ENCODE data around the gene KRT35. TPM values are rescaled to one million over a fixed set of nuclear protein-coding genes. Genes with fewer than 3 reads are reported as not detected.

The KRT35 gene
- total RNA-seq, 2 experiments from 2014 or later = not detected

GRCh38 chr17:41468346-41468745 is 12.6 kb downstream of the KRT35 start:
- Mint-ChIP-seq H3K9me3 (peaks cover 2% of the 10 kb centered on the region), H3K36me3 (no peaks in the 10 kb centered on the region), H3K4me1 (no peaks in the 10 kb centered on the region), H3K4me3 (no peak overlapping the region), H3K27me3 (peaks cover 3% of the 10 kb centered on the region), H3K27ac (no peak overlapping the region)
- DNase-seq = no peak
- POLR2A ChIA-PET = no interaction called here
- ATAC-seq (ENCODE audit: low read depth) = no peak

DNA sequence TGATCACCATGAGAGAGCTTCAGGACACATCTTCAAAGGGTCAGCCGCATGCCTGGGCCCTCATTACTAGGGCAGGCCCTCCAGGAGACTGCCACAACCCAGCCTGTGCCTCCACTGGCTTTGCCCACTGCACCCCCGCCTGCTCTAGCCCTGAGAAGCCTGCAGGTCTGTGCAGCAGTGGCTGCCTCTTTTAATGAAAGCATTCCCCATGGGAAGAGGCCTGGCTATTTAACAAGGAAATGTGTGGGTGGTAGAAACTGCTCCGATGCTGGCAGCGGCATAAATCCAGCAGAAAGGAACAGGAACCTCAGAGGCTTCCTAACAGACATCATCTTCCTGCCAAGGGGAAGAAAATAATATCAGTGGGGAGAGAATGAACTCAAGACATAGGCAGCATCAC is 13.4 kb downstream of the KRT35 start:
- H3K4me3 Mint-ChIP-seq = no peak overlapping the region
- no peaks in the 10 kb centered on the region for H3K36me3 Mint-ChIP-seq
- H3K9me3 Mint-ChIP-seq = peaks cover 2% of the 10 kb centered on the region
- POLR2A ChIA-PET = no interaction called here
- no peak for DNase-seq
- no peak overlapping the region for H3K27ac Mint-ChIP-seq
- ATAC-seq (ENCODE audit: low read depth) = no peak
- peaks cover 3% of the 10 kb centered on the region for H3K27me3 Mint-ChIP-seq
- H3K4me1 Mint-ChIP-seq = no peaks in the 10 kb centered on the region

GRCh38 chr17:41466988-41467387 is 14.0 kb downstream of the KRT35 start, which contains the start of gene KRT32:
Gene KRT32 (minus strand): TSS chr17:41467386. CDS start chr17:41467325, 61 bp downstream.
- Mint-ChIP-seq H3K27me3 (peaks cover 1% of the 10 kb centered on the region), H3K27ac (no peak within 1 kb of the TSS), H3K4me3 (no peak within 1 kb of the TSS), H3K4me1 (no peaks in the 10 kb centered on the region), H3K9me3 (peaks cover 2% of the 10 kb centered on the region), H3K36me3 (no peaks in the 10 kb centered on the region)
- DNase-seq = no peak
- POLR2A ChIA-PET = no interaction called here
- ATAC-seq (ENCODE audit: low read depth) = no peak

GRCh38 chr17:41464682-41465081 is 16.3 kb downstream of the KRT35 start:
- Mint-ChIP-seq H3K36me3 (no peaks in the 10 kb centered on the region), H3K9me3 (peaks cover 2% of the 10 kb centered on the region), H3K4me1 (no peaks in the 10 kb centered on the region)

DNA sequence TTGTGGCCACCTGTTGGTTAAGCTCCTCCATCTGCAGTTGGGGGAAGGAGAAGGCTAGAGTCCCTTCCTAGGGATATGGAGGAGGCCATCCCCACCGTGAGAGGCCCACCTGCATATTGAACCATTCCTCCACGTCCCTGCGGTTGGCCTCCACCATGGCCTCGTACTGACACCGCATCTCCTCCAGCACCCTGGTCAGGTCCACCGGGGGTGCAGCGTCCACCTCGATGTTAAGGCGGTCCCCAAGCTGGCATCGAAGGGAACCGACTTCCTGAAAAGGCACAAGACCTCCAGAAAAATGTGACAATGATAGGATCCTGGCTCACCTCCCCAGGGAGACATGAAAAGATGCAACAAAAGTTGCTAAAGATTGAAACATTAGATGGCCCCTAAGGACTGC is 16.8 kb downstream of the KRT35 start:
- POLR2A ChIA-PET = no interaction called here
- Mint-ChIP-seq H3K4me3 (no peak overlapping the region), H3K4me1 (no peaks in the 10 kb centered on the region), H3K9me3 (peaks cover 2% of the 10 kb centered on the region), H3K27me3 (peaks cover 2% of the 10 kb centered on the region), H3K36me3 (no peaks in the 10 kb centered on the region), H3K27ac (no peak overlapping the region)
- ATAC-seq (ENCODE audit: low read depth) = no peak
- no peak for DNase-seq

More at GRCh38 chr17:41464682-41465081, 16.3 kb downstream of the KRT35 start:
- H3K27me3 Mint-ChIP-seq = peaks cover 2% of the 10 kb centered on the region
- DNase-seq = no peak
- no peak overlapping the region for H3K27ac Mint-ChIP-seq
- POLR2A ChIA-PET = no interaction called here
- no peak overlapping the region for H3K4me3 Mint-ChIP-seq
- ATAC-seq (ENCODE audit: low read depth) = no peak

- Mint-ChIP-seq H3K36me3 (no peaks in the 10 kb centered on the region), H3K27ac (no peak overlapping the region), H3K4me1 (no peaks in the 10 kb centered on the region), H3K27me3 (peaks cover 2% of the 10 kb centered on the region), H3K9me3 (peaks cover 2% of the 10 kb centered on the region), H3K4me3 (no peak overlapping the region)
- POLR2A ChIA-PET = no interaction called here
- ATAC-seq (ENCODE audit: low read depth) = no peak
- DNase-seq = no peak
Measured at GRCh38 chr17:41463746-41464145, 17.2 kb downstream of the KRT35 start.

GRCh38 chr17:41462705-41463104 is 18.2 kb downstream of the KRT35 start:
- no peak for ATAC-seq (ENCODE audit: low read depth)
- H3K36me3 Mint-ChIP-seq = no peaks in the 10 kb centered on the region
- H3K27me3 Mint-ChIP-seq = peaks cover 2% of the 10 kb centered on the region
- no peaks in the 10 kb centered on the region for H3K4me1 Mint-ChIP-seq
- no peak overlapping the region for H3K4me3 Mint-ChIP-seq
- no peaks in the 10 kb centered on the region for H3K9me3 Mint-ChIP-seq
- DNase-seq = no peak
- POLR2A ChIA-PET = no interaction called here
- no peak overlapping the region for H3K27ac Mint-ChIP-seq

GRCh38 chr17:41457676-41458075 is 23.3 kb downstream of the KRT35 start:
- H3K27ac Mint-ChIP-seq = no peak overlapping the region
- no peak for DNase-seq
- ATAC-seq (ENCODE audit: low read depth) = no peak
- no peaks in the 10 kb centered on the region for H3K9me3 Mint-ChIP-seq
- H3K36me3 Mint-ChIP-seq = no peaks in the 10 kb centered on the region
- H3K4me1 Mint-ChIP-seq = no peaks in the 10 kb centered on the region
- no peak overlapping the region for H3K4me3 Mint-ChIP-seq
- peaks cover 2% of the 10 kb centered on the region for H3K27me3 Mint-ChIP-seq
- POLR2A ChIA-PET = no interaction called here

- no peak for DNase-seq
- H3K9me3 Mint-ChIP-seq = no peaks in the 10 kb centered on the region
- POLR2A ChIA-PET = no interaction called here
- H3K4me1 Mint-ChIP-seq = no peaks in the 10 kb centered on the region
- no peak overlapping the region for H3K27ac Mint-ChIP-seq
- no peaks in the 10 kb centered on the region for H3K36me3 Mint-ChIP-seq
- H3K4me3 Mint-ChIP-seq = no peak overlapping the region
- no peak for ATAC-seq (ENCODE audit: low read depth)
- H3K27me3 Mint-ChIP-seq = peaks cover 5% of the 10 kb centered on the region
Measured at GRCh38 chr17:41456204-41456603, 24.7 kb downstream of the KRT35 start.

GRCh38 chr17:41455236-41455635 is 25.7 kb downstream of the KRT35 start:
- no peak for ATAC-seq (ENCODE audit: low read depth)
- Mint-ChIP-seq H3K27me3 (peaks cover 5% of the 10 kb centered on the region), H3K4me1 (no peaks in the 10 kb centered on the region), H3K27ac (no peak overlapping the region), H3K4me3 (no peak overlapping the region), H3K9me3 (no peaks in the 10 kb centered on the region), H3K36me3 (no peaks in the 10 kb centered on the region)
- no peak for DNase-seq
- POLR2A ChIA-PET = no interaction called here

DNA sequence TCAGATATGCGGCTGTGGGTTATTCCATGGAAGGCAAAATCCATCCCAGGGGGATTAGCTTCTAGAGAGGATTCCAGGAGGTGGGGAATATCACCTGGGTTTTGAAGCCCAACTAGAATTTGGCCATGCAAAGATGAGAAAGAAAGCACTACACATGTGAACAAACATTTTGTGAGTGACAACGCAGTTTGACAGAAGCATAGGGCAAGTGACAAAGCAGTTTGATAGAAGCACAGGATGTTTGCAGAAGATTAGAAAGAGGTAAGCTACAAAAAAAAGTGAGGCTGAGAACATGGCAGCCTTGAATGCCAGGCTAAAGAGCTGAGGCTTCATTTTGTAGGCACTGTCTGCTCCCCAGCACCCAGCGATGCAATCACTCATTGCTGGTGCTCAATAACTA is 27.9 kb downstream of the KRT35 start:
- no peaks in the 10 kb centered on the region for H3K4me1 Mint-ChIP-seq
- no peak overlapping the region for H3K4me3 Mint-ChIP-seq
- no peak overlapping the region for H3K27ac Mint-ChIP-seq
- no peak for ATAC-seq (ENCODE audit: low read depth)
- H3K36me3 Mint-ChIP-seq = no peaks in the 10 kb centered on the region
- H3K9me3 Mint-ChIP-seq = no peaks in the 10 kb centered on the region
- DNase-seq = no peak
- POLR2A ChIA-PET = no interaction called here
- peaks cover 6% of the 10 kb centered on the region for H3K27me3 Mint-ChIP-seq

DNA sequence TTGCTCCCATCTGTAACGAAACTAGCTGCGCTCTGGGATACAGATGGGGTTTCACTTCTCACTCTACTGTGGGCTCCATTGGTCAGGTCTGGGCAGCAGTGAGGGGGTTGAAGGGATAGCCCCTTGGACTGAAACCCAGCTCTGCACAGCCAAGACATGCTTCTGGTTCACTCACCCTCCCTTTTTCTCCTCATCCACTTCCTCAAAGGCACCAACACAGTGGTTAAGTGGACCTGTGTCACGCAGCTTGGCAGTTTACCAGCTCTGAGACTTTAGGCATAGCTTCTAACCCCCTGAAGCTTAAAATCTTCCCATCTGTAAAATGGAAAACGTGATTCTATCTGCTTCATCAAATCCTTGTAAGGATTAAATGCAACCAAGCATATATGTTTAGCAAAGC is 28.7 kb downstream of the KRT35 start:
- no peaks in the 10 kb centered on the region for H3K4me1 Mint-ChIP-seq
- no peak overlapping the region for H3K4me3 Mint-ChIP-seq
- H3K27me3 Mint-ChIP-seq = peaks cover 6% of the 10 kb centered on the region
- ATAC-seq (ENCODE audit: low read depth) (no peak), DNase-seq (no peak)
- POLR2A ChIA-PET = no interaction called here
- no peaks in the 10 kb centered on the region for H3K9me3 Mint-ChIP-seq
- no peak overlapping the region for H3K27ac Mint-ChIP-seq
- H3K36me3 Mint-ChIP-seq = no peaks in the 10 kb centered on the region

DNA sequence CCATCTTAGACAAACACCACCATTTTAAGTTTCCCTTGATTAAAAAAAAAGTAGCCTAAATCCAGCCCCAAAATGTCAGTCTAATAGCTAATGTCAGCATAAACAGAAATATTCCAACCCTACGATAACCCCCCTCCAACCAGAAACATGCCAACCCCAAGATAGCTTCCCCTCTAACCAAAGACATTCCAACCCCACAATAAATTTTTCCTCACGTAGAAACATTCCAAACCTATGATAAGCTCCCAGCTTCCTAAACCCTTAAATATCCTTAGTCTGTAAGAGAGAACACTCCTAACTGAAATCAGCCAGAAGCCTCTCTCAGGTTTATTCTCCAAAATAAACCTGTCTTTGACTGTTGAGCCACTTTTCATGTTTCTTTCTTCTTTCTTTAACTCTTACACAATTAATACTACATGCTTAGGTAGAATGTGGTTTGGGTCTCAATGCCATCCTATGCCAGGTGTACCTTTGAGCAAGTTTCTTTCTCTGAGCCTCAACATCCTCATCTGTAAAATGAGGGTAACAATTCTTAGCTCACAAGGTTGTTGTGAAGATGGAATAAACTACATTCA is 29.7 kb downstream of the KRT35 start:
- POLR2A ChIA-PET = no interaction called here
- Mint-ChIP-seq H3K27ac (no peak overlapping the region), H3K9me3 (no peaks in the 10 kb centered on the region), H3K27me3 (peaks cover 6% of the 10 kb centered on the region), H3K4me1 (no peaks in the 10 kb centered on the region), H3K36me3 (no peaks in the 10 kb centered on the region), H3K4me3 (no peak overlapping the region)
- no peak for DNase-seq
- no peak for ATAC-seq (ENCODE audit: low read depth)

GRCh38 chr17:41449008-41449407 is 31.9 kb downstream of the KRT35 start:
- H3K4me3 Mint-ChIP-seq = no peak overlapping the region
- no peak for ATAC-seq (ENCODE audit: low read depth)
- H3K27me3 Mint-ChIP-seq = peaks cover 6% of the 10 kb centered on the region
- H3K27ac Mint-ChIP-seq = no peak overlapping the region
- DNase-seq = no peak
- H3K9me3 Mint-ChIP-seq = no peaks in the 10 kb centered on the region
- H3K4me1 Mint-ChIP-seq = no peaks in the 10 kb centered on the region
- POLR2A ChIA-PET = no interaction called here
- no peaks in the 10 kb centered on the region for H3K36me3 Mint-ChIP-seq

GRCh38 chr17:41448506-41448905 is 32.4 kb downstream of the KRT35 start:
- ATAC-seq (ENCODE audit: low read depth) (no peak), DNase-seq (no peak)
- peaks cover 10% of the 10 kb centered on the region for H3K27me3 Mint-ChIP-seq
- no peak overlapping the region for H3K27ac Mint-ChIP-seq
- no peaks in the 10 kb centered on the region for H3K4me1 Mint-ChIP-seq
- no peak overlapping the region for H3K4me3 Mint-ChIP-seq
- H3K36me3 Mint-ChIP-seq = no peaks in the 10 kb centered on the region
- H3K9me3 Mint-ChIP-seq = no peaks in the 10 kb centered on the region
- POLR2A ChIA-PET = no interaction called here

Data from activated naive CD8-positive, alpha-beta T cell treated with anti-CD3 and anti-CD28 coated beads, Interleukin-2, amount 10 ng/mL, durations not matched to agents 7 days and 5 days (primary cell).